Heart right ventricle (tissue), 16 donors: ENCODE data around the gene KCNE1. TPM values are rescaled to one million over a fixed set of nuclear protein-coding genes. Genes with fewer than 3 reads are reported as not detected.

Experiments used
- ATAC-seq, 8 donors: fragments of 200-7000 bp; cut with Tn5 transposase; one replicate each; pipeline ENCODE4 v1.9.1; 2020; ENCODE audit warnings: mild to moderate bottlenecking in 8 of 8, moderate library complexity in 8 of 8, moderate number of reproducible peaks in 1 of 8
- DNase-seq, 2 donors: peaks; one replicate each; pipeline ENCODE4 v3.0.0-alpha.2; 2020
- H3K27ac ChIP-seq, 10 donors: fragments of 200-600 bp; sonication (generic) in 2 of 10; one replicate each; pipeline versions ENCODE4 v1.5.0 to v1.8.0; 2020 to 2022; ENCODE audit warnings: mild to moderate bottlenecking in 3 of 10
- H3K27me3 ChIP-seq, 7 donors: fragments of 200-600 bp; one replicate each; pipeline ENCODE4 v1.8.0; 2021 to 2022; ENCODE audit warnings: mild to moderate bottlenecking in 2 of 7
- H3K36me3 ChIP-seq, 9 donors: fragments of 200-600 bp; sonication (generic) in 1 of 9; one replicate each; pipeline versions ENCODE4 v1.5.0 to v1.8.0; 2020 to 2022; ENCODE audit warnings: mild to moderate bottlenecking in 2 of 9
- H3K4me1 ChIP-seq, 9 donors: fragments of 200-600 bp; sonication (generic) in 1 of 9; one replicate each; pipeline versions ENCODE4 v1.5.0 to v1.8.0; 2020 to 2022; ENCODE audit warnings: mild to moderate bottlenecking in 4 of 9
- H3K4me3 ChIP-seq, 10 donors: fragments of 200-600 bp; sonication (generic) in 2 of 10; one replicate each; pipeline versions ENCODE4 v1.5.0 to v1.8.0; 2020 to 2022; ENCODE audit warnings: mild to moderate bottlenecking in 7 of 10, moderate library complexity in 2 of 10
- H3K9me3 ChIP-seq, 11 donors: fragments of 200-600 bp in 10 of 11; sonication (generic) in 2 of 11; one replicate each; pipeline versions ENCODE4 v1.5.0 to v1.8.0; 2013 to 2022; ENCODE audit warnings: mild to moderate bottlenecking in 2 of 11, control low read depth in 1 of 11, moderate library complexity in 1 of 11
- WGBS, 2 donors: extraction: QIAGEN DNeasy Blood & Tissue Kit; methylation state at CpG; one replicate each; pipeline ENCODE4 v1.1.7; 2013; ENCODE audit warnings: inconsistent platforms in 1 of 2; 5-methylcytosine and 5-hydroxymethylcytosine counted together
- intact Hi-C, 10 donors: fragments of 100-400 bp; cut with DNase I; formaldehyde crosslinking; loops; one replicate each; pipeline versions ENCODE4 v1.11.1 to v1.14.2; 2022
- polyA plus RNA-seq, 2 donors: library from polyadenylated mRNA; stranded (reverse); fragments of 200-250 nt; gene quantifications; one replicate each; pipeline ENCODE4 v1.2.3, GENCODE V29; 2013
- total RNA-seq, 10 donors: library from RNA; stranded (reverse); fragmentation: NEBNext Ultra II Directional in 3 of 10; extraction: Animal tissue kit (Norgen Biotek cat#: 25700) in 3 of 10; gene quantifications; one replicate each; pipeline versions ENCODE4 v1.2.1 to v1.2.4, GENCODE V29; 2021 to 2023
- TF ChIP-seq, protein P1 (sequence below), 9 donors: fragments of 200-600 bp; sonication (generic) in 2 of 9; IDR thresholded peaks; one replicate each; pipeline versions ENCODE4 v1.5.0 to v1.8.0; 2021 to 2022; ENCODE audit warnings: antibody characterized with exemption in 9 of 9, mild to moderate bottlenecking in 5 of 9, moderate library complexity in 1 of 9
- donor health status: Arrhythmogenic right ventricular cardiomyopathy.
- donor health status: ischemic (EF 13 %, LVEDD 7.1; RV severe dilation, severe dysfunction).
- donor health status: healthy with polysubstance abuse.
- donor health status: DM: no; HTN: yes; CAD: no.
- donor health status: DM: no; HTN: no; CAD: no.
- donor health status: ischemic (EF 25% LVEDD 6.9; RV normal size, moderate dysfunction).
- donor health status: ischemic (EF 25% LVEDD 5.7; RV mildly dilated, moderate dysfunction).
- donor health status: healthy.
- donor health status: DM: yes; HTN: yes; CAD: no.
- donor health status: Ischemic cardiomyopathy.
- donor health status: ischemic (EF 35%, LVEDD 5.7; RV mildly dilated, moderate dysfunction).
- donor health status: nonischemic (EF 11% LVEDD 7.7; RV severe dilation, severe dysfunction).
- donor health status: DM: yes; HTN: yes; CAD: no.
- donor health status: PGD.
- donor health status: ischemic (EF 29% LVEDD 5.4; RV normal size, mild dysfunction).
- donor health status: nonischemic (EF 23%, LVEDD 6.1; RV moderate dilation, normal function).

Gene KCNE1
- total and polyA plus RNA-seq, 12 donors, result 0.75 to 15.5 (median 7.3) TPM

GRCh38 chr21:34535886-34536285, 23.9 kb upstream of the KCNE1 start:
- Histone ChIP-seq H3K4me3 (no peak overlapping the region), H3K9me3 (no peaks in the 10 kb centered on the region), H3K27ac (peak overlapping the region in 4 of 10 donors; percentile 33 to 77 (median 66)), H3K4me1 (peaks cover 0 to 44% (median 28%) of the 10 kb centered on the region in 9 donors), H3K27me3 (no peaks in the 10 kb centered on the region), H3K36me3 (no peaks in the 10 kb centered on the region)
- TF ChIP-seq, protein P1, sequence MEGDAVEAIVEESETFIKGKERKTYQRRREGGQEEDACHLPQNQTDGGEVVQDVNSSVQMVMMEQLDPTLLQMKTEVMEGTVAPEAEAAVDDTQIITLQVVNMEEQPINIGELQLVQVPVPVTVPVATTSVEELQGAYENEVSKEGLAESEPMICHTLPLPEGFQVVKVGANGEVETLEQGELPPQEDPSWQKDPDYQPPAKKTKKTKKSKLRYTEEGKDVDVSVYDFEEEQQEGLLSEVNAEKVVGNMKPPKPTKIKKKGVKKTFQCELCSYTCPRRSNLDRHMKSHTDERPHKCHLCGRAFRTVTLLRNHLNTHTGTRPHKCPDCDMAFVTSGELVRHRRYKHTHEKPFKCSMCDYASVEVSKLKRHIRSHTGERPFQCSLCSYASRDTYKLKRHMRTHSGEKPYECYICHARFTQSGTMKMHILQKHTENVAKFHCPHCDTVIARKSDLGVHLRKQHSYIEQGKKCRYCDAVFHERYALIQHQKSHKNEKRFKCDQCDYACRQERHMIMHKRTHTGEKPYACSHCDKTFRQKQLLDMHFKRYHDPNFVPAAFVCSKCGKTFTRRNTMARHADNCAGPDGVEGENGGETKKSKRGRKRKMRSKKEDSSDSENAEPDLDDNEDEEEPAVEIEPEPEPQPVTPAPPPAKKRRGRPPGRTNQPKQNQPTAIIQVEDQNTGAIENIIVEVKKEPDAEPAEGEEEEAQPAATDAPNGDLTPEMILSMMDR (IDR thresholded peaks at IDR 0.05), result no peak
- ATAC-seq (no peak), DNase-seq (no peak)
- intact Hi-C loops, result no loop called here
- WGBS, 2 donors, result 96 to 97% methylated on average over 3 of the region's 3 CpGs

DNA sequence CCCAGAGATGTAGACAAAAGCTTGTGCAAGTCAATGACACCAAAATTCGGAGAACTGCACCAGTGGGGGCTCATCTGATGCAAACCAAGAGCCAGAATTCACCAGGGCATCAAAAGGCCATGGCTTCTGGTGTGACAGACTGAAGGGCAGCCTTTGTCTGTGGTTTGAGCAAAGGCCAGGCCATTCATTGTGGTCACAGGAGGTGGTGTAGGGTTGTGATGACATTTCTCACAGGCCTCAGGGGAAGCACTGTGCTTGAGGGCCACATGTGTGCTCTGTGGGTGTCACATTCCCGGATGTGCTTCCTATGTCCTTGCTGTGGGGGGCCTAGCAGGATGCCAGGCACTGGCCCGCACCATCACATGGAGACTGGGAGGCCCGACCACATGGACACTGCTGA, 22.5 kb upstream of the KCNE1 start:
- intact Hi-C loops, result loop anchor here in 1 of 10 donors (5.0 kb wide), 1 partner anchor 43 kb away; no protein-coding TSS in a partner anchor
- no peaks in the 10 kb centered on the region for H3K9me3 ChIP-seq
- WGBS, 2 donors, result 79 to 80% methylated on average over 4 of the region's 4 CpGs
- no peaks in the 10 kb centered on the region for H3K27me3 ChIP-seq
- TF ChIP-seq, protein P1 (IDR thresholded peaks at IDR 0.05), result no peak
- no peak overlapping the region for H3K27ac ChIP-seq
- no peak overlapping the region for H3K4me3 ChIP-seq
- no peak for ATAC-seq
- peaks cover 0 to 44% (median 28%) of the 10 kb centered on the region in 9 donors for H3K4me1 ChIP-seq
- DNase-seq, result no peak
- no peaks in the 10 kb centered on the region for H3K36me3 ChIP-seq

- no peak for DNase-seq
- H3K36me3 ChIP-seq, result no peaks in the 10 kb centered on the region
- H3K4me3 ChIP-seq, result no peak overlapping the region
- intact Hi-C loops, result loop anchor here in 1 of 10 donors (5.0 kb wide), 1 partner anchor 43 kb away; no protein-coding TSS in a partner anchor
- no peaks in the 10 kb centered on the region for H3K9me3 ChIP-seq
- H3K27ac ChIP-seq, result no peak overlapping the region
- WGBS, 2 donors, result 77 to 98% methylated on average over 3 of the region's 3 CpGs
- ATAC-seq, result no peak
- H3K27me3 ChIP-seq, result no peaks in the 10 kb centered on the region
- TF ChIP-seq, protein P1 (IDR thresholded peaks at IDR 0.05), result no peak
- peaks cover 0 to 44% (median 28%) of the 10 kb centered on the region in 9 donors for H3K4me1 ChIP-seq
Observed at GRCh38 chr21:34533938-34534337, 21.9 kb upstream of the KCNE1 start.

- ATAC-seq (peak in 6 of 8 donors; percentile 16 to 71 (median 42)), DNase-seq (no peak)
- 45 to 59% methylated on average over 6 of the region's 6 CpGs for WGBS, 2 donors
- H3K27ac ChIP-seq, result peak overlapping the region in 9 of 10 donors; percentile 20 to 78 (median 64)
- no peak overlapping the region for H3K4me3 ChIP-seq
- no peaks in the 10 kb centered on the region for H3K36me3 ChIP-seq
- no peaks in the 10 kb centered on the region for H3K27me3 ChIP-seq
- H3K4me1 ChIP-seq, result peaks cover 0 to 47% (median 37%) of the 10 kb centered on the region in 9 donors
- peaks cover 0 to 12% (median 0%) of the 10 kb centered on the region in 11 donors for H3K9me3 ChIP-seq
- intact Hi-C loops, result loop anchor here in 1 of 10 donors (5.0 kb wide), 1 partner anchor 46 kb away; no protein-coding TSS in a partner anchor
- TF ChIP-seq, protein P1 (IDR thresholded peaks at IDR 0.05), result no peak
Observed at GRCh38 chr21:34531399-34531798, 19.4 kb upstream of the KCNE1 start.
